Measurements from ENCODE around the gene SSPN.

- TF ChIP-seq FOXK2 (IDR thresholded peaks at IDR 0.05) (no peak), FOXM1 (IDR thresholded peaks at IDR 0.05; ENCODE audit: borderline replicate concordance) (no peak), ZNF384 (IDR thresholded peaks at IDR 0.05) (no peak), TARDBP (IDR thresholded peaks at IDR 0.05) (no peak), L3MBTL2 (conservative IDR thresholded peaks at IDR 0.05) (no peak), NFRKB (IDR thresholded peaks at IDR 0.05) (no peak), SP1 (IDR thresholded peaks at IDR 0.05) (no peak)
Measured at GRCh38 chr12:26290565-26290964, 95.2 kb downstream of the SSPN start.

Measured in HEK293T (cell line).